Brain microvascular endothelial cell (primary cell): Measurements from ENCODE around the gene TMEM135.

ENCODE experiments used
- DNase-seq: peaks from one replicate; pipeline ENCODE4 v3.0.0-alpha.2; 2020
- H3K27ac ChIP-seq: fragments of 250-450 bp; sonication (Bioruptor Pico); 2 replicates; pipeline ENCODE4 v1.5.1; 2020; ENCODE audit warnings: mild to moderate bottlenecking, moderate library complexity
- H3K27me3 ChIP-seq: fragments of 250-450 bp; sonication (Bioruptor Pico); replicated peaks from 2 replicates; pipeline ENCODE4 v1.5.1; 2020; ENCODE audit warnings: mild to moderate bottlenecking
- H3K36me3 ChIP-seq: fragments of 250-450 bp; sonication (Bioruptor Pico); replicated peaks from 2 replicates; pipeline ENCODE4 v1.5.1; 2020; ENCODE audit warnings: mild to moderate bottlenecking
- H3K4me3 ChIP-seq: 2 replicates; pipeline ENCODE4 v1.5.1; 2011; ENCODE audit warnings: low read depth, mild to moderate bottlenecking, control low read depth, low read length, moderate library complexity
- in situ Hi-C: cut with HindIII; loops from 2 replicates; pipeline ENCODE4 v1.10.0; 2017; ENCODE audit warnings: low sequenced_read_pairs, low pct_ligation_motif_present
- TF ChIP-seq, protein P1 (sequence below): IDR thresholded peaks from 2 replicates; pipeline ENCODE4 v1.5.1; 2011; ENCODE audit warnings: low read depth, mild to moderate bottlenecking, moderate library complexity, low read length, control low read depth, inconsistent platforms; ENCODE audit errors: missing control alignments

The TMEM135 gene

DNA sequence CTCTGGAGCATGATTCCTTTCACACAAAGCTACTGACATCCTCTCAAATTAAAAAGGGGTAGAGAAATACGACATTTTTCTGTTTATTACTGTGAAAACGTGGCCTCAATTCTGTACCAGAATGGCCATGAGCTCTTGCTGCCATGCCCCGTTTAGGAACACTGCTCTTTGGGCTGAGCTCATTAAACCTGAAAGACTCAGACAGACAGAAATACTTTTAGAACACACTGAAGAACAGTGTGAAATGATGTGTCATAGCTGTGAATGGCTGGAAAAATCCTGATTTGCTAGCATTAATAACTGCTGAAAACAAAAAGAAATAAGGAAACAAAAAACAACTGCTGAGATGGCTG, 32.2 kb upstream of the TMEM135 start:
- H3K27me3 ChIP-seq: no peaks in the 10 kb centered on the region
- TF ChIP-seq, protein P1, sequence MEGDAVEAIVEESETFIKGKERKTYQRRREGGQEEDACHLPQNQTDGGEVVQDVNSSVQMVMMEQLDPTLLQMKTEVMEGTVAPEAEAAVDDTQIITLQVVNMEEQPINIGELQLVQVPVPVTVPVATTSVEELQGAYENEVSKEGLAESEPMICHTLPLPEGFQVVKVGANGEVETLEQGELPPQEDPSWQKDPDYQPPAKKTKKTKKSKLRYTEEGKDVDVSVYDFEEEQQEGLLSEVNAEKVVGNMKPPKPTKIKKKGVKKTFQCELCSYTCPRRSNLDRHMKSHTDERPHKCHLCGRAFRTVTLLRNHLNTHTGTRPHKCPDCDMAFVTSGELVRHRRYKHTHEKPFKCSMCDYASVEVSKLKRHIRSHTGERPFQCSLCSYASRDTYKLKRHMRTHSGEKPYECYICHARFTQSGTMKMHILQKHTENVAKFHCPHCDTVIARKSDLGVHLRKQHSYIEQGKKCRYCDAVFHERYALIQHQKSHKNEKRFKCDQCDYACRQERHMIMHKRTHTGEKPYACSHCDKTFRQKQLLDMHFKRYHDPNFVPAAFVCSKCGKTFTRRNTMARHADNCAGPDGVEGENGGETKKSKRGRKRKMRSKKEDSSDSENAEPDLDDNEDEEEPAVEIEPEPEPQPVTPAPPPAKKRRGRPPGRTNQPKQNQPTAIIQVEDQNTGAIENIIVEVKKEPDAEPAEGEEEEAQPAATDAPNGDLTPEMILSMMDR: no peak
- DNase-seq: no peak
- no peaks in the 10 kb centered on the region for H3K36me3 ChIP-seq
- H3K4me3 ChIP-seq: no peak overlapping the region
- in situ Hi-C loops: no loop called here
- no peak overlapping the region for H3K27ac ChIP-seq

DNA sequence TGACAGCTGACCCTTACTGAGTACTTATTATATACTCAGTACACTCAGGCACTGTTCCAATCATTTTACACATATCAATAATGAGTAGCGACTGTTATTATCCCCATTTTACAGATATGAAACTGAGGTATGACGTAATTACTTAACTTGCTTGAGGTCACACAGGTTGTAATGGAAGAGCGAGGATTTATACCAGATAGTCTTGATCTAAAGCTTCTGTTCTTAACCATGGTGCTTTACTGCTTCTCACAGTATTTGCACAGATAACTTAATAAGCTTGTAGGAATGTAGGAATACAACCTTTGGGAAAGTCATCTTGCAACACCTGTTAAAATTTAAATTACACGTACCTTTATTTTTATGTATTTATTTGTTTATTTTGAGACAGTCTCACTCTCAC, 31.7 kb upstream of the TMEM135 start:
- TF ChIP-seq, protein P1: no peak
- Histone ChIP-seq H3K27ac (no peak overlapping the region), H3K4me3 (no peak overlapping the region), H3K36me3 (no peaks in the 10 kb centered on the region), H3K27me3 (no peaks in the 10 kb centered on the region)
- DNase-seq: no peak
- in situ Hi-C loops: no loop called here

DNA sequence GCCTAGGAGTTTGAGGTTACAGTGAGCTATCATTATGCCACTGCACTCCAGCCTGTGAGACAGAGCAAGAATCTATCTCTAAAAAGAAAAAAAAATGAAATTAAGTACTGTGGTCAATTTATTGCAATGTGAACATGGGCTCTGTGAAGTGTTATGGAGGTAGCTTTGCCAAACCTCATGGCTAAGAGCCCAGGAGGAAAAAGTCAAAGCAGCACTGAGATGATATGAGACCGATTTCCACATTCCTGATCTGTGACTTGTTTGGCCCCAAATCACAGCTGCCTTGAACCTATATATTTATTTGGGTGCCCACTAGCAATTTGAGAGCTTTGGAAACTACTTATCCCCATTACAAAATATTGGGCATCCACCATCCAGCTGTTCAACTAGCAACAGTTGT, 29.8 kb upstream of the TMEM135 start:
- H3K4me3 ChIP-seq: no peak overlapping the region
- H3K27ac ChIP-seq: no peak overlapping the region
- no peaks in the 10 kb centered on the region for H3K27me3 ChIP-seq
- TF ChIP-seq, protein P1: no peak
- DNase-seq: no peak
- in situ Hi-C loops: no loop called here
- H3K36me3 ChIP-seq: no peaks in the 10 kb centered on the region

DNA sequence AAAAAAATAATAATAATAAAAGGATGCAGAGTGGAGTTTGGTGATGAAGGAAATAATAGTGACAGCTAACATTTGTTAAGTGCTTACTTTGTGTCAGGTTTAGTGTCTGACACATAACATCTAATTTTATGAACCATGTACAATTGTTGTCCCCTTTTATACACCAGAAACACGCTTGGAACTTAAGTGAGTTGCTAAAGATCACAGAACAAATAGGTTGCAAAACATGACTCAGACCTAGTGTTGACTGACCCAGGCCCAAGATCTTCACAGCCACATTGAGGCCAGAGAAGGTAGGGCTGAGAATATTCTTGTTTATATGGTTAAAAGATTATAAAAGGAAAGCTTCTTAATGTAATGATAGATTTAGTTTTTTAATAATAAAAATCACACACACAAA, 25.6 kb upstream of the TMEM135 start:
- H3K27me3 ChIP-seq: no peaks in the 10 kb centered on the region
- H3K36me3 ChIP-seq: no peaks in the 10 kb centered on the region
- H3K4me3 ChIP-seq: no peak overlapping the region
- in situ Hi-C loops: no loop called here
- no peak overlapping the region for H3K27ac ChIP-seq
- DNase-seq: no peak
- TF ChIP-seq, protein P1: no peak

DNA sequence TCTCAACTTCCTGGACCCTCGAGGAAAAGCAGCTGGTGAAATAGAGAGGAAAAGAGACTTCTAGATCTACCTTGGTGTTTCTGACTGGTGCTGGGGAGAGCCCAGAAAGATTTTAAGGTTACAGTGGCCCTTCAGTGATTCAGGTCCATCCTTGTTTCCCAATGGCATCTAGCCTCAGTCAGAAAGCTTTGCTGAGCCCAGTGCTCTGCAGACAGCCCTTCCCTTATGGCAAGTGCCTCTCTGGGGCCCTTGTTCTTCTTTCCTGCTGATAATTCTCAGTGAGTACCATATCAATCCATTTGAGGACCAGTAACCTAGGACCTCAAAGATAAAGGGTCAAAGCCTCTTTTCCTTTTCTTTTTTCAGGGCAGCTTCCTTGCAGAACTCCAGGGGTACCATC, 25.1 kb upstream of the TMEM135 start:
- H3K4me3 ChIP-seq: no peak overlapping the region
- in situ Hi-C loops: no loop called here
- H3K27ac ChIP-seq: no peak overlapping the region
- TF ChIP-seq, protein P1: no peak
- H3K36me3 ChIP-seq: no peaks in the 10 kb centered on the region
- no peak for DNase-seq
- H3K27me3 ChIP-seq: no peaks in the 10 kb centered on the region
